Nephron progenitor cell (in vitro differentiated cells): ENCODE measurements around the gene B9D1.

Experiments
- DNase-seq: peaks from one replicate; pipeline ENCODE4 v3.0.0; 2021
- H3K27ac Mint-ChIP-seq: 2 replicates; pipeline ENCODE4 v1.8.0; 2021; ENCODE audit warnings: mild to moderate bottlenecking, moderate library complexity, mixed read lengths
- H3K27me3 Mint-ChIP-seq: 2 replicates; pipeline ENCODE4 v1.8.0; 2021; ENCODE audit warnings: mild to moderate bottlenecking, low read depth, mixed read lengths; ENCODE audit not compliant: poor library complexity
- H3K36me3 Mint-ChIP-seq: 2 replicates; pipeline ENCODE4 v1.8.0; 2021; ENCODE audit warnings: low read depth, mixed read lengths
- H3K4me1 Mint-ChIP-seq: 2 replicates; pipeline ENCODE4 v1.8.0; 2021; ENCODE audit warnings: mixed read lengths
- H3K4me3 Mint-ChIP-seq: 2 replicates; pipeline ENCODE4 v1.8.0; 2021; ENCODE audit warnings: mild to moderate bottlenecking, moderate library complexity, mixed read lengths
- H3K9me3 Mint-ChIP-seq: 2 replicates; pipeline ENCODE4 v1.8.0; 2021; ENCODE audit warnings: mild to moderate bottlenecking, moderate library complexity, mixed read lengths
- CTCF ChIP-seq: fragments of 200-600 bp; sonication (generic); IDR thresholded peaks from 2 replicates; pipeline ENCODE4 v1.5.0; 2021; ENCODE audit warnings: antibody characterized with exemption

Gene B9D1

GRCh38 chr17:19409066-19409465 is 46.5 kb upstream of the B9D1 start:
- DNase-seq: no peak
- no peaks in the 10 kb centered on the region for H3K36me3 Mint-ChIP-seq
- no peaks in the 10 kb centered on the region for H3K9me3 Mint-ChIP-seq
- H3K27ac Mint-ChIP-seq: no peak overlapping the region
- no peak overlapping the region for H3K4me3 Mint-ChIP-seq
- peaks cover 3% of the 10 kb centered on the region for H3K27me3 Mint-ChIP-seq
- TF ChIP-seq CTCF: no peak
- H3K4me1 Mint-ChIP-seq: peaks cover 24% of the 10 kb centered on the region

DNA sequence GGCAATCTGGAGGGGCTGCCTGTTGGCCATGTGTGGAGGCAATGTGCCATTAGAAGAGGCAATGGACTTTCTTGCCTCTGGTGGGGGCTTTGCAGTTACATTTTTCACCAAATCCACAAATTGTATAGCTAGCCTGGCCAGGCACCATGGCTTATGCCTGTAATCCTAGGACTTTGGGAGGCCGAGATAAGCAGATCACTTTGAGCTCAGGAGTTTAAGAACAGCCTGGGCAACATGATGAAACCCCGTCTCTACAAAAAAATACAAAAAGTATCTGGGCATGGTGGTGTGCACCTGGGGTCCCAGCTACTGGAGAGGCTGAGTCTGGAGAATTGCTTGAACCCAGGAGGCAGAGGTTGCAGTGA is 45.8 kb upstream of the B9D1 start:
- DNase-seq: no peak
- Mint-ChIP-seq H3K36me3 (no peaks in the 10 kb centered on the region), H3K27ac (no peak overlapping the region), H3K4me3 (no peak overlapping the region), H3K4me1 (peaks cover 19% of the 10 kb centered on the region), H3K27me3 (peaks cover 3% of the 10 kb centered on the region), H3K9me3 (no peaks in the 10 kb centered on the region)
- TF ChIP-seq CTCF: no peak

- H3K4me1 Mint-ChIP-seq: peaks cover 19% of the 10 kb centered on the region
- DNase-seq: no peak
- no peak overlapping the region for H3K4me3 Mint-ChIP-seq
- no peak for TF ChIP-seq CTCF
- no peaks in the 10 kb centered on the region for H3K36me3 Mint-ChIP-seq
- no peak overlapping the region for H3K27ac Mint-ChIP-seq
- peaks cover 3% of the 10 kb centered on the region for H3K27me3 Mint-ChIP-seq
- no peaks in the 10 kb centered on the region for H3K9me3 Mint-ChIP-seq
Observed at GRCh38 chr17:19407601-19408345, 45.2 kb upstream of the B9D1 start.

GRCh38 chr17:19405114-19405513 is 42.6 kb upstream of the B9D1 start:
- H3K4me1 Mint-ChIP-seq: peaks cover 2% of the 10 kb centered on the region
- H3K36me3 Mint-ChIP-seq: no peaks in the 10 kb centered on the region
- H3K27ac Mint-ChIP-seq: no peak overlapping the region
- H3K27me3 Mint-ChIP-seq: no peaks in the 10 kb centered on the region
- DNase-seq: no peak
- H3K9me3 Mint-ChIP-seq: no peaks in the 10 kb centered on the region
- H3K4me3 Mint-ChIP-seq: no peak overlapping the region
- TF ChIP-seq CTCF: no peak

GRCh38 chr17:19404264-19404663 is 41.7 kb upstream of the B9D1 start:
- H3K36me3 Mint-ChIP-seq: no peaks in the 10 kb centered on the region
- no peaks in the 10 kb centered on the region for H3K4me1 Mint-ChIP-seq
- H3K27me3 Mint-ChIP-seq: no peaks in the 10 kb centered on the region
- no peak overlapping the region for H3K4me3 Mint-ChIP-seq
- no peaks in the 10 kb centered on the region for H3K9me3 Mint-ChIP-seq
- H3K27ac Mint-ChIP-seq: no peak overlapping the region
- no peak for TF ChIP-seq CTCF
- DNase-seq: no peak

- Mint-ChIP-seq H3K36me3 (no peaks in the 10 kb centered on the region), H3K4me3 (no peak overlapping the region), H3K4me1 (peaks cover 10% of the 10 kb centered on the region), H3K27me3 (no peaks in the 10 kb centered on the region), H3K27ac (no peak overlapping the region), H3K9me3 (no peaks in the 10 kb centered on the region)
- no peak for TF ChIP-seq CTCF
- DNase-seq: no peak
Observed at GRCh38 chr17:19403021-19403420, 40.5 kb upstream of the B9D1 start.
